Measurements from ENCODE around the gene NOXA1.

- TF ChIP-seq CTCF (IDR thresholded peaks at IDR 0.05) (no peak), EP300 (IDR thresholded peaks at IDR 0.05) (no peak)
These were observed 29.8 kb downstream of the NOXA1 start for GRCh38 chr9:137452761-137453642.
